Stomach (tissue), 4 donors: ENCODE measurements around the gene CLEC18A.

Source experiments
- EP300 ChIP-seq: sonication (generic); formaldehyde crosslinking; IDR thresholded peaks from one replicate; pipeline ENCODE4 v1.6.1; 2017; ENCODE audit warnings: antibody characterized with exemption
- POLR2A ChIP-seq, 4 donors: fragments of 450-650 bp; IDR thresholded peaks; one replicate each; pipeline ENCODE4 v1.6.1; 2016; ENCODE audit warnings: antibody characterized with exemption in 4 of 4, control low read depth in 2 of 4, mild to moderate bottlenecking in 1 of 4, moderate library complexity in 1 of 4
- POLR2AphosphoS5 ChIP-seq, 3 donors: sonication (generic); formaldehyde crosslinking; IDR thresholded peaks; one replicate each; pipeline ENCODE4 v1.6.1; 2016; ENCODE audit warnings: antibody characterized with exemption in 3 of 3
- TF ChIP-seq, protein P1 (sequence below), 7 experiments: fragments of 450-650 bp in 4 of 7; fragments of 200-600 bp in 3 of 7; sonication (generic) in 3 of 7; IDR thresholded peaks; one replicate each; pipeline ENCODE4 v1.5.1; 2016 to 2019; ENCODE audit warnings: antibody characterized with exemption in 7 of 7, control low read depth in 2 of 7, mild to moderate bottlenecking in 1 of 7

- TF ChIP-seq POLR2A (IDR thresholded peaks at IDR 0.05) (no peak), POLR2AphosphoS5 (IDR thresholded peaks at IDR 0.05) (no peak), EP300 (no peak)
- TF ChIP-seq, protein P1, sequence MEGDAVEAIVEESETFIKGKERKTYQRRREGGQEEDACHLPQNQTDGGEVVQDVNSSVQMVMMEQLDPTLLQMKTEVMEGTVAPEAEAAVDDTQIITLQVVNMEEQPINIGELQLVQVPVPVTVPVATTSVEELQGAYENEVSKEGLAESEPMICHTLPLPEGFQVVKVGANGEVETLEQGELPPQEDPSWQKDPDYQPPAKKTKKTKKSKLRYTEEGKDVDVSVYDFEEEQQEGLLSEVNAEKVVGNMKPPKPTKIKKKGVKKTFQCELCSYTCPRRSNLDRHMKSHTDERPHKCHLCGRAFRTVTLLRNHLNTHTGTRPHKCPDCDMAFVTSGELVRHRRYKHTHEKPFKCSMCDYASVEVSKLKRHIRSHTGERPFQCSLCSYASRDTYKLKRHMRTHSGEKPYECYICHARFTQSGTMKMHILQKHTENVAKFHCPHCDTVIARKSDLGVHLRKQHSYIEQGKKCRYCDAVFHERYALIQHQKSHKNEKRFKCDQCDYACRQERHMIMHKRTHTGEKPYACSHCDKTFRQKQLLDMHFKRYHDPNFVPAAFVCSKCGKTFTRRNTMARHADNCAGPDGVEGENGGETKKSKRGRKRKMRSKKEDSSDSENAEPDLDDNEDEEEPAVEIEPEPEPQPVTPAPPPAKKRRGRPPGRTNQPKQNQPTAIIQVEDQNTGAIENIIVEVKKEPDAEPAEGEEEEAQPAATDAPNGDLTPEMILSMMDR (IDR thresholded peaks at IDR 0.05), result no peak
Observed at GRCh38 chr16:69926241-69926640, 24.9 kb upstream of the CLEC18A start.
